ENCODE data around the gene PSMD9. TPM values are rescaled to one million over a fixed set of nuclear protein-coding genes. Genes with fewer than 3 reads are reported as not detected.

PSMD9 gene
- total and polyA plus RNA-seq, 10 of the 15 experiments (the other 5 are each of a cell fraction or from before 2014, with no cell fraction given) = 14.6 to 152 (median 58.1) TPM

- TF ChIP-seq HCFC1 (IDR thresholded peaks at IDR 0.05; ENCODE audit: low read length) (peak; percentile 36; the same call in 1 of the 2 replicates), RELB (IDR thresholded peaks at IDR 0.05; ENCODE audit: low read depth) (0 out of 2 replicates have a peak, but pooled peaks have one; percentile 43), ELK1 (IDR thresholded peaks at IDR 0.05; ENCODE audit: low read depth, low read length) (peak; percentile 87), POLR2AphosphoS2 (IDR thresholded peaks at IDR 0.05; ENCODE audit: low read depth, low read length) (0 out of 2 replicates have a peak, but pooled peaks have one; percentile 43), TCF7 (IDR thresholded peaks at IDR 0.05; ENCODE audit: borderline replicate concordance) (no peak), LARP7 (IDR thresholded peaks at IDR 0.05) (0 out of 2 replicates have a peak, but pooled peaks have one; percentile 66), ATF7 (IDR thresholded peaks at IDR 0.05; ENCODE audit: low read depth) (peak; percentile 35; the same call in 1 of the 2 replicates), IKZF1 (conservative IDR thresholded peaks at IDR 0.05) (peak; percentile 66), BHLHE40 (IDR thresholded peaks at IDR 0.05; ENCODE audit: borderline replicate concordance in 1 of 2, low read depth in 2 of 2, low read length in 1 of 2) (peak; percentile 97 to 99), CREB1 (IDR thresholded peaks at IDR 0.05; ENCODE audit: low read depth) (peak; percentile 90), BCL3 (IDR thresholded peaks at IDR 0.05; ENCODE audit: borderline replicate concordance, insufficient read depth, low read depth, low read length, poor library complexity, severe bottlenecking) (no peak), ZBTB40 (IDR thresholded peaks at IDR 0.05; ENCODE audit: borderline replicate concordance) (peak; percentile 52; the same call in 1 of the 2 replicates), NFYB (IDR thresholded peaks at IDR 0.05; ENCODE audit: insufficient read depth, low read depth, low read length) (0 out of 2 replicates have a peak, but pooled peaks have one; percentile 30), EZH2 (IDR thresholded peaks at IDR 0.05; ENCODE audit: borderline replicate concordance, control insufficient read depth, low read depth, low read length) (no peak)
Observed at GRCh38 chr12:121917950-121918678, 29.5 kb downstream of the PSMD9 start, which contains the start of gene CFAP251 (continued).

Data from GM12878 (cell line).